Islet precursor cell (in vitro differentiated cells): ENCODE measurements around the gene CCDC12.

ENCODE experiments used
- DNase-seq: peaks from one replicate; pipeline ENCODE4 v3.0.0-alpha.2; 2018

Gene CCDC12

DNA sequence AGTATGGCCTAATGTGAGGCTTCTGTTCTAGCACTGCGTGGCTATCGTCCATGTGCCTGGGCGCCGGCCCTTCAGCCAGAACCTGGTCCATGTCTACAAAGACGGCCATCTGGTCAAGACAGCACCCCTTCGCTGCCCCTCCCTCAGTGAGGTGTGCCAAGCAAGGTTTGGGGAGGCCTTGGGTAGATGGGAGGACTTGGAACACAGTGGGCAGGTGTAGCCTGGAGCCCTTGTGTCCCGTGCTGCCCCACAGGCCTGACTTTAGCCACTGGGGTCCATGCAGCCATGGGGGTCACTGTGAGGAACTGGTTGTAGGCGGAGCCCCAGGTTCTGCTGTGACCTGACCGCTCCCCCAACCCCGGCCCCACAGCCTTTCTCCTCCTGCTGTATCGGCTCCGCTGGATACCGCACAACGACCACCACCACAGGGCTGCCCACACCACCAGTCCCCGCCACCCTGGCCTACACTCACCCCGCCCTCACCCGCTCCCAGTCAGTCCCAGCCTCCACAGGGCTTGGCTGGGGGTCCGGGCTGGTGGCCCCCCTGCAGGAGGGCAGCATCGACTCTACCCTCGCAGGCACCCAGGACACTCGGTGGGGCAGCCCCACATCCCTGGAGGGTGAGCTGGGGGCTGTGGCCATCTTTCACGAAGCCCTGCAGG, 19.5 kb upstream of the CCDC12 start:
- DNase-seq: no peak

DNA sequence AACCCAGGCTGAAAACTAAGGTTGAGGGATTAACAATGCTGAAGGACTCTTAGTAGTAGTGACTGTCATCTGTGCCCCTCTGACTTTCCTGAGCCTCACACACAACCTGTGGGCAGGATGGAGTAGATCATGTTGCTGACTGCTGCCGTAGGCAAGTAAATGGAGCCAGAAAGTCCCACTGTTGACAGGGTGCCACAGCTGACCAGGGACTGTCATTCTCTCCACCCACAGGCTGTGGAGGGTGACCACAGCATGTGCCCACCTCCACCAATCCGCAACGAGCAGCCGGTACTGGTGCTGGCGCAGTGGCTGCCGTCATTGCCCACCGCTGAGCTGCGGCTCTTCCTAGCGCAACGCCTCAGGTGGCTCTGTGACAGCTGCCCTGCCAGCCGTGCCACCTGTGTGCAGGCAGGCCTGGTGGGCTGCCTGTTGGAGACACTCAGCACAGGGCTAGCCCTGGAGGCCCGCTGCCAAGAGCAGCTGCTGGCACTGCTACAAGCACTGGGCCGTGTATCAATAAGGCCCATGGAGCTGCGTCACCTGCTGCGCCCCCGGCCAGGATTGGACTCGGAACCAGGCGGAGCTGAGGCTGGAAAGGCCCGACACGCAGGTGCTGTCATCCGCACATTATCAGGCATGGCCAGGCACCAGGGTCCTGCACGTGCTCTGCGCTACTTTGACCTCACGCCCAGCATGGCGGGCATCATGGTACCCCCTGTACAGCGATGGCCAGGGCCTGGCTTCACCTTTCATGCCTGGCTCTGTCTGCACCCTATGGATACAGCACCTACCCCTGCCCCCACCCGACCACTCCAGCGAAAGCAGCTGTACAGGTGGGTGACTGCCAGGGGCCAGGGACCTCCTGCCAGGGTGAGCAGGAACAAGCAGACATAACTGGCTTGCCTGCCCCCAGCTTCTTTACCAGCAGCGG, 18.5 kb upstream of the CCDC12 start:
- DNase-seq: no peak

DNA sequence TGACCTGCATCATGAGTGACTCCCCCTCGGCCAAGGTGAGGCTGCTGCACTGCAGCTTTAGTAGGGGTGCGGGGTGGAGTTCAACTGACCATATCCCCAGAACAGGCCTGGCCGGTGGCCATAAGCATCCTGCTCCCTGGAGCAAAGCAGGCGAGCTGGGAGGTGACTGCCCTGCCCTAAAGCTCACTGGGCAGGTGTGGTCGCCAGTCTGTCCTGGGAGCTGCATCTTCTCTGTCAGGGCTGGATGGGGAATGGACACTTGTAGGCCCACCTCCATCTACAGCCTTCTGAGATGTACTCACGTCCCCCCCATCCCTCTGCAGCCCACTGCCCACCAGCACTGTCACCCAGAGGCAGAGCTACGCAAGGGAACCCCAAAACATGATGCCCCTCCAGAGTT, 17.4 kb upstream of the CCDC12 start:
- DNase-seq: no peak

DNA sequence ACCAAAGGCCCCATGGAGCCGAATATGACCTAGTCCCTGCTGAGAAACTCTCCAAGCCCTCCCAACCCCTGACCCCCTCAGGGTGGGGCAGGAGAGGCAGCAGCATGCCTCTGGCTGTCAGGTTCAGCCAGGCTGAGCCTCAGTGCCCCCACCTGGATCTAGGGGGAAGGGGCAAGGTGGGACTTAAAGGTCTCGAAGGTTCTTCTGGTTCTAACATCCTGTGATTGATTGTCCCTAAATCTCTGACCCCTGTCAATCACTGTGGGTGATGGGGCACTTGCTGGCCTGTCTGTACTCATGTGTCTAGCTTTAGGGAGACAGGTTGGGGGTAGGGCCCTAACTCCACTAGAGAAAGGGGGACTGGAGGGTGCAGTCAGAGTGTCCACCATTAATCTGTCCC, 16.7 kb upstream of the CCDC12 start:
- no peak for DNase-seq

DNA sequence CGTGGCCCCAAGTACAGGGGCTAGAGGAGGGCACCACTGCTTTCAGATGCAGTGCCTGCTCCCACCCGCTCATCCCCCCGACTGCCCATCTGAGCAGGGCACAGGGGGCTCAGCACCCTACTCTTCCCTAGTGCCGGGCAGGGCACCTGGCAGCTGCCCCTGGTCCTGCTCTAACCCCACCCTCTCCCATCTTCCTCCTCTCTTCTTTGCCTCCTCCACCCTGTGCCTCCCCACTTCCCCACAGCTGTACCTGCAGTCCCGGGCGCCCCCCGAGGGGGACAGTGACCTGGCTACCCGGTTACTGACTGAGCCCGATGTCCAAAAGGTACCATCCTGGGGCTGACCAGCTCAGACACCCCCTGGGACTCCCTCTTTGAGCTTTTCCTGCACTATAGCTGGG, 15.7 kb upstream of the CCDC12 start:
- no peak for DNase-seq

DNA sequence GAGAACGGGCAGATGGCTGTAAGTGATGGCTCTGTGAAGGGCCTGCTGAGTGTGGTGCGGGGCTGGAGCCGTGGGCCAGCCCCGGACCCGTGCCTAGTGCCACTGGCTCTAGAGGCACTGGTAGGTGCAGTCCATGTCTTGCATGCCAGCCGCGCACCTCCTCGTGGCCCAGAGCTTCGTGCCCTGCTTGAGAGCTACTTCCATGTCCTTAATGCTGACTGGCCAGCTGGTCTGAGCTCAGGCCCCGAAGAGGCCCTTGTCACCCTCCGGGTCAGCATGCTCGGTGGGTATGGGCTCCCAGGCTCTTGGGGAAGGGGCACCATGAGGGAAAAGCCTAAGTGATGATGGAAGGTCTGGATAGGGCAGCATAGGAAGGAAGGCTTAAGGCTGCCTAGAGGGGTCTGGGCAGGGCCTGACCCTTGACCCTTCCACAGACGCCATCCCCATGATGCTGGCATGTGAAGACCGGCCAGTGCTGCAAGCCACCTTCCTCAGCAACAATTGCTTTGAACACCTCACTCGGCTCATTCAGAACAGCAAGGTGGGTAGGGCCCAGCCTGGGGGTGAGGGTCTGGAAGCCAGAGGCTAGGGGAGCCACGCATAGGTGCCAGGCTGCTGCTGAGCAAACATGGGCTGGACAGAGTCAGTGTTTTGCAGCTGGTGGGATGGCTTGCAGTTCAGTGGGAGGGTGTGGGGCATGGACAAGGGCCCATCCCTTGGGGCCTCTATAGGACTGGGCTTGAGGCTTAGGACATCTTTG, 15.0 kb upstream of the CCDC12 start:
- DNase-seq: no peak

DNA sequence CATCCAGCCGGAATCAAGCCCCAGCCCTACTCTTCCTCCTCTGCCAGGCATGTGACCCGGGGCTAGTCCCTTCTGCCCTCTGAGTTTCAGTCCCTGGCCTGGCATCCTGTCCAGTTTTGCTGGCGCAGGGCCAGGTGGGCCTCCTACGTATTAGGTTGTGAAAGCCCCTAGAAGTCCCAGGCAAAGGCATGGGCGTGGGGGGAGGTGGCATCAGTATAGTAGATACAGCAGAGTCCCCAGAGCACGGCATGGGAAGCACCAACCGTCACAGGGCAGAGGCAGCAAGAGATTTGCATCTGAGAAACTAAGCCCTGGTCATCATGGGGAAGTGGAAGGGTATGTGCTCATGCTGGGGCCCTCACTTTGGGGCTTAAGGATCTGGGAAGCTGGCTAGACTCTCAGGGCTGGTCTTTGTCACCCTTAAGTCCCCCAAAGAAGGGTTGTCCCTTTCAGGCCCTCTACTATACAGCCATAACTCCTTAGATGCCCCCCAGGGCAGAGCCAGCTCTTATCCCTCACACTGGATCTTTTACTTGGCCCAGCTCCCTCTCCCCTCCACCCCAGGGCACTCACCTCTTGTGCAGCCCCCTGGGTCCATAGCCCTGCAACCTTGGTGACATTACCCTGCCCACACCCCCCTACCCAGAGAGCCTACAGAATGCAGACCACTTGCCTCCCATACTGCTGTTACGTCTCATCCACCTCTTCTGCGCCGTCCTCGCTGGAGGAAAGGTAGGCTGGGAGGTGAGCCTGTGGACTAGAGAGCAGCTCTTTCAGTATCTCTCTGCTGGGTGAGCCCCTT, 14.2 kb upstream of the CCDC12 start:
- DNase-seq: no peak

DNA sequence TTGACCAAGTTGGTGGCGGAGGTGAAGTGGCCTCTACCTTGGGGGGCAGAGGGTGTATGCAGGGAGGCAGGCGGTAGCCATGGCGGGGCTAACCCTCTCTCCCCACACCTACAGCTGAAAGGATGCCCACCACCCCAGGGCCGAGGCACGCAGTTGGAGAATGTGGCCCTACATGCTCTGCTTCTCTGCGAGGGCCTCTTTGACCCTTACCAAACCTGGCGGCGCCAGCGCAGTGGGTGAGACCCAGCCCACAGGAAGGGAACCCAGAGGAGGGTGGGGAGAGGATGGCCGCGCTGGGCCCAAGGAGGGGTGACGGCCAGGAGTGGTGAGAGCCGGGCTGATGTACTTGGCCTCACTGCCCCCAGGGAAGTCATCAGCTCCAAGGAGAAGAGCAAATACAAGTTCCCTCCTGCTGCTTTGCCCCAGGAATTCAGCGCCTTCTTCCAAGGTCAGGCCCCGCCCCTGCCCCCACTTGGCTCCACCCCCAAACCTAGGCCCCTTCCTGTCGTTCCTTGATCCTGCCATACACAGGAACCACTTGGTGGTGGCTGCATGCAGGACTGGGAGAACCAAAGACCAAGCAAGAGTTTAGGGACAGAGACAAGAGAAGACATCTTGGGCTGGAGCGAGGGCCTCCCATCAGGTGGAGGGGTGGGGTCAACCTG, 12.7 kb upstream of the CCDC12 start:
- no peak for DNase-seq

DNA sequence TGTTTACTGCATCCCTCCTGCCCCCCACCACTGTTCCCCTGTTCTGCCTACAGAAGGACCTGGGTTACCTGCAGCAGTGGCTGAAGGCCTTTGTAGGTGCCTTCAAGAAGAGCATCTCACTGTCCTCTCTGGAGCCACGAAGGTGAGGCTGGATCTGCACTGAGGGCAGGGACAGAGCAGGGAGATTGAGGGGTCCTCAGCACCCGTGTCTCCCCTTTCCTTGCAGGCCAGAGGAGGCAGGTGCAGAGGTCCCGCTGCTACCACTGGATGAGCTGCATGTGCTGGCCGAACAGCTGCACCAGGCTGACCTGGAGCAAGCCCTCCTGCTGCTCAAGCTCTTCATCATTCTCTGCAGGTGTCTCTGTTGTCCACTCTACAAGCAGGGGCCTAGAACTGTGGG, 12.1 kb upstream of the CCDC12 start:
- no peak for DNase-seq

DNA sequence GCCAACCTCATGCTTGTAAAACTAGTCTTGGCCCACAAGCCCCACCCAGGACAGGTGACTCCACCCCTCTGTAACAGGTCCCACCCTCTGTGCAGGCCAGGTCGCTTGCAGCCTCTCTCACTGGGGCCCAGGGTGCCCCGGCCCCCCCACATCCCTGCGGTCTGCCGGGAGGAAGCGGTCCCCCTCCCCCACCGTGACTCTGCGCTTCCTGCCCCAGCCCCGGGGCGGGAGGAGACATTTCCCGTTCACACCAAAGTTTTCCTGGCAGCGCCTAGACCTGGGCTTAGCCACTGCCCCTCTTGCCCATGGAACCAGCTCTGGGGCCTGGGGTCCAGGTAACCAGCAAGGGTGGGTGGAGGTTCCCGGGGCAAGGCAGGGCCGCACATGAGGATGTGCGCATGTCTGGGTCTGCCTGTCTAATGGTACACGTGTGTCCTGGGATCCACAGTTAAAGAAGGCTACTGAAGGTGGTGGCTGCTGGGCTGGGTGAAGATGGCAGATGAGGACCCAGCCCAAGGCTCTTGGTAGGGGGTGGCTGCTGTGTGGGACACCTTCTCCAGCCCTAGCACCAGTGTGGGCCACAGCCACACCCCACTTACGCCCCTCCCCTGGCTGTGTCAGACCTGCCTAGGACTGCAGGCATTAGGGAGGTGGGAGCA, 11.3 kb upstream of the CCDC12 start:
- peak; percentile 82 for DNase-seq

DNA sequence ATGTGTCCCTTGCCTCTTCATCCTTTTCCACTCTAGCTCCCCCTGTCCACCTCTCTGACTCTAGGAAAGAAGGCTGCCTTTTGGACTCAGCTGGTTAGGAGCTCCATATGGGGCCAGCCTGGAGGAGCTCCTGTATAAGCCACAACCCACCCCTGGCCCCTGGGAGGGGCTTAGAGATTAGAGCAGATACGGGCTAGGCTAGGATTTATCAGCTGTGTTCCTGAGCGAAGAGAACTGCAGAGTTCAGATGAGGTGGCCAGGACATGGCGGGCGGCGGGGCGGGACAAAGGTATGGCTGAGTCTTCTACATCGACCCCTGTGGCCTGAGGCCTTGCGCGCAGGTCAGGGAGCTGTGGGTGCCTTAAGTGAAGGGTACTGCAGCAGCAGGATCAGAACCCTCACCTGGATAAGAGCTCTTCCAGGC, 10.8 kb upstream of the CCDC12 start:
- no peak for DNase-seq

DNA sequence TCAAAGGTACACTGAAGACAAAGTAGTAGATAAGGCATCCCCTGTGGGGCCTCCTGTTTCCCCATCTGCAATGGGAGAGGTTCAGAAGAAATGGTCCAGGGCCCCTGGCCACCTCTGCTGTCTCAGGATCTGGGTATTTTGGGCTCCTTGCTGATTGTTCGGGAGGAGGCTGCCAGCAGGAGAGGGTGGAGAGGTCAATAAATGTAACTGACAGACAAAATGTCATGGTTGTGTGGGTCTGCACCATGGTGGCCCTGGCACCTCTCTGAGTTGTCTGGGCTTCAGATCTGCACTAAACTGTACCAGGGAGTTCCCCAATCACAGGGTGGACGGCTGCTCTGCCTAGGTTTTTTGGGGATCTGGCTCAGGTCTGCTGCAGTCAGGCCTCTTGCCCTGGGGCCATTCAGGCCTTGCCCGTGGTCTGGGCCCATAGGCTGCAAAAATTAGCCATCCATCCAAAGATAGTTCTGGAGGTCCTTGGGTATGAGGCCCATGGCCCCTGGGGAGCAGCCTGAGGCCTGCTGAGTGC, 10.3 kb upstream of the CCDC12 start:
- no peak for DNase-seq

DNA sequence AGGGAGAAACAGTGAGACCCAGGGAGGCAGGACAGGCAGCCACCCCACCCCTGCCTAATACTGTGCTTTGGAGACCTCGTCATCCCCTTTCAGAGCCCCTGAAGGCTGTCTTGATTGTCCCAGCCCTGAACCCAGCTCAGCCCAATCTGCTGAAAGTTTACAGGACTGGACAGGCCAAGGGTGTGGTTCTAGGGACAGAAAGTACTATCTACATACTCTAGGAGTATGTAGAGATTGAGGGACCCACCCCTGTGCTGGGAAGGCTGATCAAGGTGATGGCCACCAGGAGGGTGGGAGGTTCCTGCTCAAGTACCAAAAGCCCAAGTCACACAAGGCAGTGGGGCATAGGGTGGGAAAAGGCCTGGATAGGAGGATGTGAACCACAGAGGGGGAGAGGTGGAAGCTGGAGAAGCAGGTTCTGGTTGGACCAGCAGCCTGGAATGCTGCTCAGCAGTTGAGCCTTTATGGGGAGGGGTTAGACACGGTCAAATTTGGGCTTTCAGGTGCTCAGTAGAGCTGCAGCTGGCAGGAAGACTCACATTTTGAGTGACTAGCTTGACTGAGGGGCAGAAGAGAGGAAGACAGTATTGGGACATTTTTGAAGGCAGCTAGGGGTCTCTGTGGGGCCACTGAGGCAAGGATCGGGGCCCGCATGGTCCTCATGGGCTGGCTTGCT, 9.6 kb upstream of the CCDC12 start:
- no peak for DNase-seq

DNA sequence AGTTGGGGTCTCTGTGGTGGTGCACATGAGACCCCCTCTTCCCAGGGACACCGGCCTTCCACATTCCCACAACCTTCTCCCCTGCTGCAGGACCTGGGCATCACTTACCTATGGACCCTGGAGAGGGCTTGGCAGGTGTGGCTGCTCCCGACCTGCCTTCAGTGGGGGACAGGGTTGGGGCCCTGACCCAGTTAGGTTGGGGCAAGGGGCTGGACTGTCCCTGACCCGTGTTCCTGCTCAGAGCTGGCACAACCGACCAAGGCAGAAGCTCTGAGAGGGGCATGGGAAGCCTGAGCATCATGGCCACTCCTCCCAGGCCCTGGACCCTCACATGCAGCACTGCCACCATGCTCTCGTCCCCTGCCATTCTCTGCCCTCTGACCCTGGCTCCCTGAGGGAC, 9.0 kb upstream of the CCDC12 start:
- no peak for DNase-seq

DNA sequence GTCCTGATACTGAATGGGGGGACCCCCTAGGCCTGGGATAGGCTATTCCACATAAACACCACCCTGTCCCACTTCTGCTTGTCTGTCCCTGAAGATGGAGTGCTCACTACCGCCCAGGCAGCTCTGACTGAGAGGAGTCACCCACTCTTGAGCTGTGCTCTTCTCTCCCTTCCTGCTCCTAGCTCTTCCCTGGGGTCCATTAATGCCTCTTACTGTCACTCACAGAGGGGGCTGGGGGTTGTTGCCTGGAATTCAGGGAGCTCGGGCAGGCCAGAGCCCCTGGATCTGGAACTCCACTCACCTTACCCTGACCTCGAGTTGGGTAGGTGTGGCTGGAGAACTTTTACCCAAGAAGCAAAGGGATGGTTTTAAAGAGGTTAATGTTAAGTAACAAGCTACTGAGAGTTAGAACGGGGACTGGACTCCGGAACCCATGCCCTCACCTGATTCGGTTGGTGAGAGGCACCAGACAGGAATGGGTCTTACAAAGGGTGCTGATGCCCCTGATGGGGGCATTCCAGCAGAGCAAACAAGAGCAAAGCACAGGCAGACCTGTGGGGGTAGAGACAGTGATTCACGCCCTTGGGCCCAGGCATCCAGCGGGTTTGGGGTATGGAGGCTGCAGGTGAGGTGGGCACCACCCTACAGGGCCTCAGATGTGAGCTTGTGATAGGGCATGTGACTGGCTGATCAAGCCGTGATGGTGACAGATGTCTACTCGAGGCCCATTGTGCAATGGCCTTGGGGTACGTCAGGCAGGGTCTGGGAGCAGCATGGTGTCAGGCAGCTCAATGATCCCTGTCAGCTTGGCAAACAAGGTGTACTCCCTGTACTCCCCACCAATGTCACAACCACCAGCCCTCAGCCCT, 8.3 kb upstream of the CCDC12 start:
- DNase-seq: no peak

DNA sequence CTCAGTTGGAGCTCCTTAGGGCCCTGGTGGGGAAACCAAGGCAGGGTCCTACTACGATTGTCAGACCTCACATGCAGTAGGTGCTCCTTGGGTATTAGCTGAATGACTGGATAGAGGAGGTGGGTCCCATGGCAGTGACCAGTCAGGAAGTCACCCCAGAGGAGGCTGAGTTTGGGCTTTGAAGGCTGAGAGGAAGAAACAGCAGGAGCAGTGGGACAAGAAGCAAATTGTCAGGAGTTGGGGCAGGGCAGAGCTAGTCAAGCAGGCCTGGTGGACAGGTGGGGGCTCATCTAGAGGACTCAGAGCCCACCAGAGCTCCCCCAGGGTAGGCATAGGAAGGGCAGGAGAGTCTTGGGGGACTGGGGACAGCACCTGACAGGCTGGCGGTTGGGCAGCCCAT, 6.0 kb upstream of the CCDC12 start:
- no peak for DNase-seq

DNA sequence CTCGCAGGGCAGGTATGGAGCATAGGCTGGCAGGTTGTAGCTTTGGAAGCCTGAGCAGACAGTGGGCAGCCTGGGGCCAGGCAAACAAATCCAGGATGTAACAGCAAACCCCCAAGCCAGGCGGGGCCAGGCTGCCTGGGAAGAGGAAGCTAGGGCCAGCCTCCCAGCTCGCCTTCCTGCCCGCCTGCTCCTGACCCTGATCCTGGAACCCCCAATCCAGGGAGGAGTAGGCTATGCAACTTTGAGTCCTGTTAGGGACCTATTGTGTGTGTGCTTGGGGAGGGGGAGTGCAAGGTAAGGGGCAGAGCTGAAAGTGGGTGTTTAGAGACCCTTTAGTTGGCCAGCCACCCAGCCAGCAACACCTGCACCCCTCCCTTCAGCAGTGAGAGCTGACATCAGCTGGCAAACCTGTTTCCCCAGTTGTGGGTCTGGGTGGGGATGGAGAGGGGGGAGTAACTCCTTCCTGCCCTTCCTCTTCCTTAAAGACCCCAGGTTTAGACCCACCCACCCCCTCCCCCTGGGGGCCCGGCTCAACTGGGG, 5.5 kb upstream of the CCDC12 start:
- DNase-seq: peak; percentile 85

DNA sequence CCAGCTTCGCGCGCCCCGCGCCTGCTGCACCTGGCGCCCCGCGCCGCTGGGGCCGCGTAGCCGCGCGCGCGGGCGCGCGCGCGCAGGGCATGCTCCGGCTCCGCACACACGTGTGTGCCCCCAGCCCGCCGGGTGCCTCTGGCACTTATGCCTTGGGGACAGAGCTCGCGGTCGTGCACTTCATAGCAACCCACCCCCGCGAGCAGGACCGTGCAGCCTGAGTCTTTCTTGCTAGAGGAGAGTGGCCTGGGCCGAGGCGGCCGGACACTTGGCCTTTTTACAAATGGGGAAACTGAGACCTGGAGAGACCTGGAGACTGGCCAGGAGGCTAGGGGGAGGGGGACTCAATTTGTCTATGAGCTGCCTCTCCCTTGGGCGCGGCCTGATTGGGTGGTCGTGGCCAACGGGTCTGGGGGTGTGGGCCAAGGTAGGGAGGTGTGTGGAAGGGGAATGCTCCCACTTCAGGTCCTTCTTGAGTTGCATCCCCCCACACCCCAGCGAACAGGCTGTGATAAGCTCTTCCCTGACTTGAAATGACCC, 3.5 kb upstream of the CCDC12 start:
- no peak for DNase-seq
